Activated CD8-positive, alpha-beta memory T cell treated with anti-CD3 and anti-CD28 coated beads for 48 hours (primary cell): ENCODE data around the gene SLC8A3.

Experiments
- DNase-seq, 3 experiments: peaks; one replicate each; pipeline ENCODE4 v3.0.0-alpha.2; 2020; ENCODE audit warnings: low read depth in 2 of 3, low spot score in 2 of 3

The SLC8A3 gene

GRCh38 chr14:70123796-70124195 is 65.0 kb downstream of the SLC8A3 start:
- no peak for DNase-seq

- no peak for DNase-seq
Observed at GRCh38 chr14:70121521-70121920, 67.2 kb downstream of the SLC8A3 start.

GRCh38 chr14:70118064-70118463 is 70.7 kb downstream of the SLC8A3 start:
- no peak for DNase-seq

GRCh38 chr14:70116278-70116677 is 72.5 kb downstream of the SLC8A3 start:
- DNase-seq = no peak

- no peak for DNase-seq
Observed at GRCh38 chr14:70114621-70115156, 74.1 kb downstream of the SLC8A3 start.

GRCh38 chr14:70113211-70113610 is 75.5 kb downstream of the SLC8A3 start:
- no peak for DNase-seq

GRCh38 chr14:70108419-70108818 is 80.3 kb downstream of the SLC8A3 start:
- no peak for DNase-seq

- no peak for DNase-seq
Observed at GRCh38 chr14:70107309-70107708, 81.4 kb downstream of the SLC8A3 start.

- no peak for DNase-seq
Observed at GRCh38 chr14:70100071-70100470, 88.7 kb downstream of the SLC8A3 start.

- DNase-seq = no peak
Observed at GRCh38 chr14:70098250-70098809, 90.4 kb downstream of the SLC8A3 start.

GRCh38 chr14:70097576-70098249 is 91.0 kb downstream of the SLC8A3 start:
- DNase-seq = no peak

GRCh38 chr14:70096866-70097265 is 91.9 kb downstream of the SLC8A3 start:
- no peak for DNase-seq

GRCh38 chr14:70094631-70095030 is 94.1 kb downstream of the SLC8A3 start:
- no peak for DNase-seq

GRCh38 chr14:70094106-70094505 is 94.6 kb downstream of the SLC8A3 start:
- no peak for DNase-seq

- DNase-seq = no peak
Observed at GRCh38 chr14:70093156-70093555, 95.6 kb downstream of the SLC8A3 start.

GRCh38 chr14:70087380-70087697 is 101.4 kb downstream of the SLC8A3 start:
- no peak for DNase-seq

- DNase-seq = no peak
Observed at GRCh38 chr14:70086685-70087379, 101.9 kb downstream of the SLC8A3 start.

GRCh38 chr14:70084226-70084625 is 104.5 kb downstream of the SLC8A3 start:
- DNase-seq = no peak

- DNase-seq = no peak
Observed at GRCh38 chr14:70082394-70082793, 106.4 kb downstream of the SLC8A3 start.

- DNase-seq = no peak
Observed at GRCh38 chr14:70080076-70080475, 108.7 kb downstream of the SLC8A3 start.

GRCh38 chr14:70078329-70078728 is 110.4 kb downstream of the SLC8A3 start:
- DNase-seq = no peak

GRCh38 chr14:70077720-70078119 is 111.0 kb downstream of the SLC8A3 start:
- no peak for DNase-seq
